GM18951 (cell line): ENCODE results near the gene SPRR1B.
"Not testable (repeated sequence)": the region's sequence is repeated elsewhere in the genome, so short reads cannot be mapped to it uniquely, and the experiment has no call there.

Source experiments
- POLR2A ChIP-seq: IDR thresholded peaks from 4 replicates; pipeline ENCODE4 v1.6.1; 2011; ENCODE audit warnings: mild to moderate bottlenecking; ENCODE audit not compliant: insufficient read length, insufficient read depth; ENCODE audit errors: extremely low read depth
- in situ Hi-C: fragments of 300-500 bp; cut with MboI; formaldehyde crosslinking; loops from one replicate; pipeline ENCODE4 v1.12.0; 2022; ENCODE audit warnings: low sequenced_read_pairs, mixed read lengths, inconsistent platforms; ENCODE audit not compliant: unreplicated experiment

Gene SPRR1B

GRCh38 chr1:153030895-153031294 lies at the start of gene SPRR1B:
SPRR1B (plus strand) TSS chr1:153031203; CDS start chr1:153032346, 1,143 bp downstream.
- in situ Hi-C loops, result no loop called here
- TF ChIP-seq POLR2A, result no peak

DNA sequence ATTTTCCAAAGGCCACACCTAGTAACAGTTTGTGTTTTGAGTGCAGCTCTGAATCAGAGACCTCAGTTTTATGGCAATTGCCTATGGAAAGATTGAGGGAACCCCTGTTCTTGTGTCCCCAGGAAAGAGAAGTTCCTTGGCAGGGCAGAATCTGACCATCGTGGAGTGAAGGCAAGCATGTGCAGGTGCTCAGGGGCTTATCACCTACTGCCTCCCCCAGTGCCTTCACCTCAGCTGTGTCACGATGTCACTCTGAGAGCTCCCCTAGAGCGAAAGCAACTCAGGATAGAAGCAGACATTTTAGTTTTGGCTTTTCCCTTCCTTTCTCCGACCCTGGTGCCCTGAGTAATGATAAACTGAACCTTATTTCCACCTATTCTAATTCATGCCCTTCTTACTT lies 48.9 kb upstream of the SPRR1B start:
- no peak for TF ChIP-seq POLR2A
- in situ Hi-C loops, result no loop called here

- in situ Hi-C loops, result no loop called here
- TF ChIP-seq POLR2A, result no peak
Observed at GRCh38 chr1:152983234-152983633, 47.8 kb upstream of the SPRR1B start.

DNA sequence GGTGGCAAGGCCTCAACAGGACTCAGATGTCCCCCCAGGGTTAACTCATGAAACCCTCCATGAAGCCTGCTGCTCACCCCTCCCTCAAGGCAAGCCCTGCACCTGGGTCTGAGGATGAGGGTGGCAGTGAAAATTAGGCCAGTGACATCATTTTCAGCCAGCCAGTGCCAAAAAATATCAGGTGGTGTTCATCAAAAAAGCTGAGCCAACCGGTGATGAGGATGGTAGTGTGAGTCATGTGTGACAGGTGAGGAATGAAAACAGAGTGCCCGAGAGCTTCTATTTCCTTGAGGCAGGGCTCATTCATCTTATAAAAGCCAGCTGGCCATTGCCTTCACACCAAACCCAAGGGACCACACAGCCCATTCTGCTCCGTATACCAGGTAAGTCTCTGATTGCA lies 47.3 kb upstream of the SPRR1B start, which contains the start of gene SPRR1A:
TSS of gene SPRR1A (plus strand) at position 339 of the 400 bp plus-strand sequence. CDS start 1,150 bp downstream, outside the sequence.
- TF ChIP-seq POLR2A, result no peak
- in situ Hi-C loops, result no loop called here

DNA sequence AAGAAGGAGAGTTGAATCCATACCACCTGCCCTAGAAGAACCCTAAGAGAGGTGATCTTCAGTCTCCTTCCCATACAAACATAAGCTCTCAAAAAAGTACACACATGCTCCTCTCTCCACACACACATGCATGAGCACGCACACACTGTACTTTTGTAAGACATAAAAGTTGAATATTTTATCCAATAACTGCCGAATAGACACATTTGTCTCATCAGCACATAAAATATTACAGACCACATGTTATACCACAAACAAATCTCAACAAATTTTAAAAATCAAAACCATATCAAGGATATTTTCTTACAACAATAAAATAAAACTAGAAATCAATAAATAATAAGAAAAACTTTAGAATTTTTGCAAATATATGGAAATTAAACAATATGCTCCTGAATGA lies 44.4 kb upstream of the SPRR1B start:
- in situ Hi-C loops, result no loop called here
- TF ChIP-seq POLR2A, result no peak

DNA sequence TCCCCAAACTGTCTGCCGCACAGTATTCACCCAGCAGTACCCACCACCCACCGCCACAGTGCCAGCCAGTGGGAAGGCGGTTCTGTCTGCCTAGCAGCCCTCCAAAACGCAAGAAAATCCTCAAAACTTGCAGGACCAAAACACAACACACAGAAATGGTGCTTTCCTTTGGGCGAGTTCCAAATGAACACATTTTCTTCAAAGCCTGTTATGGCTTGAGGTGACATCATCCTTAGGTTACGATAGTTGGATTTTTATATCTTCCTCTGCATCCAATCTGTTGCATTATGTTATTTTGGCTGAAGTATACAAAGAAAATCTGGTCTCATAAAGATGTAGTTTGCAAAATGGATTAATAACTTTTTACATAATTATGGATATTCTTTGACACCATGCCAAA lies 37.8 kb upstream of the SPRR1B start:
- in situ Hi-C loops, result no loop called here
- TF ChIP-seq POLR2A, result no peak

- no peak for TF ChIP-seq POLR2A
- in situ Hi-C loops, result no loop called here
Observed at GRCh38 chr1:152995842-152996241, 35.2 kb upstream of the SPRR1B start.

DNA sequence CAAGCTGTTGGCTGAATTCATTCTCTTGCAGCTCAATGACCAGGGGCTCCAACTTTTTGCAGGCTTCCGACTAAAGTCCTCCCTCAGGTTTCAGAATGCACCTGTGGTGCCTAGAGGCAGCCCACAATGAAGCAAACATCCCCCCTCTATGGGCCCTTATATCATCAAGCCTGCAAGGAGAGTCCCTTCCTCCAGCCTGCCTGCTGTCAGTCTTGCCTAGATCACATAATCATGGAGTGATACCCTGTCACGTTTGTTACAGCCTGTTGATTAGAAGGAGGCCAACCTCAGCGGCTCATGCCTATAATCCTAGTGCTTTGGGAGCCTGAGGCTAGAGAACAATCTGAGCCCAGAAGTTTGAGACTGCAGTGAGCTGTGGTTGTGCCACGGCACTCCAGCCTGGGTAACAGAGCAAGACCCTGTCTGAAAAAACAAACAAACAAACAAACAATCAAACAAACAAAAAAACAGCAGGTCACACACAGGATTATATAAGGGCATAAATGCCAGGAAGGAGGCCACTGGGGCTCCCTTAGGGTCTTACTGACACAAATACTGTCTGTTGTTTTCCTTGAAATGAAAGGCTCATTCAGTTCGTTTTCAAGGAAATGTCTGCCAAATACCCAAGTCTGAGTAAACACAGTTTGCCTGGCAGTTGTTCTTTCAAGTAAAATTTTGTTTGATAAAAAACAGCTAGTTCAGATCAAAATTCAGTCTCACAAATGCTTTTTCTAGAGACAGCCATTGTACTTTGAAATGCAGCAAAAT lies 34.2 kb upstream of the SPRR1B start:
- in situ Hi-C loops, result no loop called here

DNA sequence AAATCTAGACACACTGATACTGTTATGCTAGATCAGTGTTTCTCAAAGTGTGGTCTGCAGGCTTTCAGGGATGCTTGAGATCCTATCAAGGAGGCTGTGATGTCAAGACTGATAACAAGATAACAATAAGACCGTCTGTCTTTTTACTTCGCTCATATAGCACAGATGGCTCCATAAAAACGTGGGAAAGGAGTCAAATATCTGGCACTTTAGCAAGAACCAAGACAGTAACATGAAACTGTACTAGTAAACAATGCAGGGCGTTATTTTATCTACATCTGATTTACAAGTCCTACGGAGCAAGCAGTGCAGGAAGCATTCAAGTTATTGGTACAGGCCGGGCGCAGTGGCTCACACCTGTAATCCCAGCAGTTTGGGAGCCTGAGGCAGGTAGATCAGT lies 33.1 kb upstream of the SPRR1B start:
- in situ Hi-C loops, result no loop called here
- TF ChIP-seq POLR2A, result no peak

More for the DNA sequence above, 34.2 kb upstream of the SPRR1B start:
- no peak for TF ChIP-seq POLR2A

- in situ Hi-C loops, result no loop called here
- TF ChIP-seq POLR2A, result no peak
Observed at GRCh38 chr1:152998476-152998875, 32.5 kb upstream of the SPRR1B start.

DNA sequence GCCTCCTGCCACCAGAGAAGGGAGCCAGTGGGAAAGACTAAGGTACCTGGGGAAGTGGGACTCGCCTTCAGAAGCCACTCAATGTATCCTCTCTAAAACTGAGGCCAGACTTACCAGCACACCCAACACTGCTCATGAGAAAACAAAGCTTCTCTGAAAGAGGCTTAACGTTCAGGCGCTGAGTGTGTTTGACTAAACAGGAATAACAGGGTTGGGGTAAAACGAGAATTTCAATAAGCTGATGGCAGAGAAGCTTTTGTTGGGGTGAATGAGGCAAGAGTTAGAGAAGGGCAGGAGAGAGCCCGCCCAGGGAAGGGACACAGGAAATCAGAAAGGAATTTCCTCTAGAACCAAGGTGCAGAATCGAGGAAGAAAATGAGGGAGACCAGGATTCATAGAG lies 31.2 kb upstream of the SPRR1B start:
- in situ Hi-C loops, result no loop called here
- TF ChIP-seq POLR2A, result no peak

GRCh38 chr1:153000294-153000693 lies 30.7 kb upstream of the SPRR1B start:
- no peak for TF ChIP-seq POLR2A
- in situ Hi-C loops, result no loop called here

DNA sequence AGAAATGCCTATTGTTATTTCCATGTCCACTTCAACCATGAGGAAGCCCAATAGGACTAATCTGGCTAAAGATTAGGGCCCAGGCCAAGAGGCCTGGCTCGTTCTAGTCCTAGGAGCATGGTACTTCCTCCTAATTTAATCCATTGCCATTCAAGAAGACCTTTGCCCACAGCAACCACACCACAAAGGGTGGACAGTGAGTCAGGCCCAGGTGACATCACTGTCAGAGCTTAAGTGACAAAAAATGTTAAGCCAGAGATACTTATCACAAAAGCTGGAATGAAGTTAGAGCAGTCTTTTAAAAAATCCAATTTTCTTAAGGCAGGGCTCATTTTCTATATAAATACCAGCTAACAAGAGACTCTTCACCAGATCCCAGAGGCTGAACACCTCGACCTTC lies 29.6 kb upstream of the SPRR1B start, which contains the start of gene SPRR3:
TSS of gene SPRR3 (plus strand) at position 368 of the 400 bp plus-strand sequence. CDS start 1,272 bp downstream, outside the sequence.
- TF ChIP-seq POLR2A, result no peak
- in situ Hi-C loops, result no loop called here

DNA sequence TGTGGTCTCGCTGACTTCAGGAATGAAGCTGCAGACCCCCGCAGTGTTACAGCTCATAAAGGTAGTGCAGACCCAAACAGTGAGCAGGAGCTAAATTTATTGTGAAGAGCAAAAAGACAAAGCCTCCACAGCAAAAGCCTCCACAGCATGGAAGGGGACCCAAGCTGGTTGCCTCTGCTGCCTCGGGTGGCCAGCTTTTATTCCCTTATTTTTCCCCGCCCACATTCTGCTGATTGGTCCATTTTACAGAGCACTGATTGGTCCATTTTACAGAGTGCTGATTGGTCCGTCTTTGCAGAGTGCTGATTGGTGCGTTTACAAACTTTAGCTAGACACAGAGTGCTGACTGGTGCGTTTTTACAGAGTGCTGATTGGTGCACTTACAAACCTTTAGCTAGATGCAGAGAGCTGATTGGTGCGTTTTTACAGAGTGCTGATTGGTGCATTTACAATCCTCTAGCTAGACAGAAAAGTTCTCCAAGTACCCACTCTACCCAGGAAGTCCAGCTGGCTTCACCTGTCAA lies 19.7 kb upstream of the SPRR1B start:
- in situ Hi-C loops, result not testable (repeated sequence)

DNA sequence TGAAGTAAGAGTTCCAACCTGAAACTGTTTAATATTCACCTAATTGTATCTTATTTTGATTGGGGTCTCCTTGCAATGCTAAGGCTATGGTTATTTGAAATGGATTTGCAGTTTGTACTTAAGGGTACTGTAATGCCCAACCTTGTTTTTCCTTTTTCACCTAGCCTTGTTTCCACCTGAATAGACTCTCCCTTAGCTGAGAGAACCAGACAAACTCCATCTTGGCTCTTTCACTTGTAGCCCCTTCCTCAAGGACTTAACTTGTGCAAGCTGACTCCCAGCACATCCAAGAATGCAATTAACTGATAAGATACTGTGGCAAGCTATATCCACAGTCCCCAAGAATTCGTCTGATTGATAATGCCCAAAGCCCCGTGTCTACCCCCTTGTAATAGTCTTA lies 9.2 kb upstream of the SPRR1B start:
- in situ Hi-C loops, result not testable (repeated sequence)

GRCh38 chr1:153022340-153022739 lies 8.7 kb upstream of the SPRR1B start:
- in situ Hi-C loops, result not testable (repeated sequence)
